Panc1 (cell line): Measurements from ENCODE around the gene FFAR2. TPM values are rescaled to one million over a fixed set of nuclear protein-coding genes. Genes with fewer than 3 reads are reported as not detected.

Source experiments
- ATAC-seq: fragments of 200-7000 bp; cut with Tn5 transposase; 2 replicates; pipeline ENCODE4 v1.9.1; 2020; ENCODE audit warnings: mild to moderate bottlenecking, moderate library complexity
- BruUV-seq: library from RNA; stranded (reverse); fragments of 400-500 nt; replicated peaks from 2 replicates; lab custom pipeline; 2021; lab: Mats Ljungman, UMichigan
- CTCF ChIA-PET: fragments of 300-600 bp; sonication (Branson Sonifier 250); formaldehyde crosslinking; loops from one replicate; lab custom pipeline; 2022; ENCODE audit warnings: antibody characterized with exemption; lab: Charles Lee
- POLR2A ChIA-PET: fragments of 300-600 bp; sonication (Branson Sonifier 250); formaldehyde crosslinking; loops from one replicate; lab custom pipeline; 2022; ENCODE audit warnings: antibody characterized with exemption; lab: Charles Lee
- DNase-seq: peaks from one replicate; pipeline ENCODE4 v3.0.0-alpha.2; 2010; ENCODE audit warnings: low read depth, low spot score
- H3K27ac ChIP-seq: 2 replicates; pipeline ENCODE4 v1.5.1; 2011; ENCODE audit warnings: mild to moderate bottlenecking, low read length, inconsistent platforms
- H3K27me3 ChIP-seq: fragments of 200-500 bp; sonication (Bioruptor generic); 2 replicates; pipeline ENCODE4 v1.6.0; 2014; ENCODE audit warnings: low read length, inconsistent platforms; ENCODE audit not compliant: control insufficient read depth, insufficient read depth
- H3K36me3 ChIP-seq: fragments of 200-500 bp; sonication (Bioruptor generic); 2 replicates; pipeline ENCODE4 v1.5.1; 2014; ENCODE audit warnings: inconsistent platforms, mild to moderate bottlenecking, low read length, moderate library complexity; ENCODE audit not compliant: control insufficient read depth, insufficient read depth
- H3K4me1 ChIP-seq: 2 replicates; pipeline ENCODE4 v1.5.1; 2011; ENCODE audit warnings: inconsistent platforms, mild to moderate bottlenecking, low read length, moderate library complexity; ENCODE audit not compliant: control insufficient read depth, insufficient read depth
- H3K4me3 ChIP-seq, 2 experiments: 2 replicates each; pipeline ENCODE4 v1.5.1; 2011 to 2012; ENCODE audit warnings: low read depth in 2 of 2, low read length in 2 of 2, mild to moderate bottlenecking in 2 of 2, inconsistent platforms in 1 of 2, moderate library complexity in 1 of 2
- H3K9me3 ChIP-seq: fragments of 200-500 bp; sonication (Bioruptor generic); 2 replicates; pipeline ENCODE4 v1.5.1; 2014; ENCODE audit warnings: low read depth, mild to moderate bottlenecking, inconsistent platforms, low read length, moderate library complexity; ENCODE audit not compliant: control insufficient read depth, insufficient read depth
- CTCF ChIP-seq: fragments of 450-650 bp; IDR thresholded peaks from 2 replicates; pipeline ENCODE4 v1.5.1; 2017; ENCODE audit warnings: mild to moderate bottlenecking
- POLR2AphosphoS5 ChIP-seq: IDR thresholded peaks from 2 replicates; pipeline ENCODE4 v1.6.1; 2012; ENCODE audit warnings: mild to moderate bottlenecking, low read depth, low read length, moderate library complexity
- REST ChIP-seq, 2 experiments: IDR thresholded peaks; 2 replicates each; pipeline ENCODE4 v1.6.1; 2011 to 2012; ENCODE audit warnings: low read depth in 2 of 2, control low read depth in 1 of 2, low read length in 1 of 2, mild to moderate bottlenecking in 1 of 2, moderate library complexity in 1 of 2; ENCODE audit not compliant: insufficient read depth in 1 of 2
- SIN3A ChIP-seq: IDR thresholded peaks from 2 replicates; pipeline ENCODE4 v1.6.1; 2012; ENCODE audit warnings: low read depth, mild to moderate bottlenecking, low read length, moderate library complexity, borderline replicate concordance; ENCODE audit not compliant: insufficient read depth
- TCF7L2 ChIP-seq: IDR thresholded peaks from 2 replicates; pipeline ENCODE4 v1.6.1; 2011; ENCODE audit warnings: mild to moderate bottlenecking, low read depth, low read length, inconsistent platforms
- in situ Hi-C: cut with HindIII; loops from 2 replicates; pipeline ENCODE4 v1.10.0; 2016; ENCODE audit warnings: low sequenced_read_pairs, low pct_unique_long_range_greater_than_20kb
- intact Hi-C: fragments of 100-400 bp; cut with micrococcal nuclease; formaldehyde crosslinking; loops from one replicate; pipeline ENCODE4 v1.10.0; 2022; ENCODE audit not compliant: unreplicated experiment
- total RNA-seq: library from RNA; stranded (reverse); gene quantifications from one replicate; pipeline ENCODE4 v1.2.1, GENCODE V29; 2021; ENCODE audit not compliant: unreplicated experiment

FFAR2 gene
- total RNA-seq, 1 experiment from 2014 or later: not detected

- no peak overlapping the region for H3K27ac ChIP-seq
- TF ChIP-seq REST (IDR thresholded peaks at IDR 0.05; ENCODE audit: insufficient read depth in 1 of 2, low read depth in 2 of 2, low read length in 1 of 2): no peak
- TF ChIP-seq SIN3A: no peak
- TF ChIP-seq POLR2AphosphoS5: no peak
- TF ChIP-seq TCF7L2: no peak
- no peak for TF ChIP-seq CTCF
- in situ Hi-C loops: no loop called here
- no TSS peak for BruUV-seq
- ChIA-PET CTCF (no interaction called here), POLR2A (no interaction called here)
- H3K27me3 ChIP-seq: peaks cover 5% of the 10 kb centered on the region
- H3K4me1 ChIP-seq: no peaks in the 10 kb centered on the region
- DNase-seq: no peak
- intact Hi-C loops: no loop called here
- no peak for ATAC-seq
- no peaks in the 10 kb centered on the region for H3K36me3 ChIP-seq
- H3K4me3 ChIP-seq: no peak overlapping the region
- H3K9me3 ChIP-seq: no peaks in the 10 kb centered on the region
Measured at GRCh38 chr19:35439921-35440320, 8.1 kb upstream of the FFAR2 start.

GRCh38 chr19:35442091-35442490, 6.0 kb upstream of the FFAR2 start:
- Histone ChIP-seq H3K9me3 (no peaks in the 10 kb centered on the region), H3K4me3 (no peak overlapping the region), H3K4me1 (no peaks in the 10 kb centered on the region), H3K27ac (no peak overlapping the region), H3K36me3 (no peaks in the 10 kb centered on the region), H3K27me3 (peaks cover 9% of the 10 kb centered on the region)
- no peak for DNase-seq
- ATAC-seq: no peak
- BruUV-seq: no TSS peak
- ChIA-PET POLR2A (no interaction called here), CTCF (no interaction called here)
- in situ Hi-C loops: no loop called here
- intact Hi-C loops: no loop called here
- TF ChIP-seq CTCF: no peak
- no peak for TF ChIP-seq TCF7L2
- TF ChIP-seq POLR2AphosphoS5: no peak
- TF ChIP-seq SIN3A: no peak
- TF ChIP-seq REST (IDR thresholded peaks at IDR 0.05; ENCODE audit: insufficient read depth in 1 of 2, low read depth in 2 of 2, low read length in 1 of 2): no peak
